GM12878 (cell line): ENCODE results near the gene DTD2. TPM values are rescaled to one million over a fixed set of nuclear protein-coding genes. Genes with fewer than 3 reads are reported as not detected.

ENCODE experiments used
- ATAC-seq: fragments of 200-7000 bp; cut with Tn5 transposase; 3 replicates; pipeline ENCODE4 v1.9.1; 2020; ENCODE audit warnings: mild to moderate bottlenecking, moderate library complexity
- BruUV-seq: library from RNA; stranded (reverse); fragments of 400-500 nt; replicated peaks from 2 replicates; lab custom pipeline; 2021; lab: Mats Ljungman, UMichigan
- CTCF ChIA-PET: fragments of 300-600 bp; sonication (Branson Sonifier 250); formaldehyde crosslinking; extraction: SDS; loops from one replicate; lab custom pipeline; 2021; ENCODE audit warnings: inconsistent platforms; lab: Yijun Ruan, JAX
- POLR2A ChIA-PET: fragments of 350-600 bp; formaldehyde crosslinking; extraction: SDS; loops from one replicate; lab custom pipeline; 2021; ENCODE audit warnings: inconsistent platforms; lab: Charles Lee
- RAD21 ChIA-PET: fragments of 300-600 bp; sonication (Branson Sonifier 250); formaldehyde crosslinking; loops from one replicate; lab custom pipeline; 2023; ENCODE audit warnings: antibody characterized with exemption; ENCODE audit not compliant: unreplicated experiment; lab: Charles Lee
- SMC1A ChIA-PET: fragments of 300-600 bp; sonication (Branson Sonifier 250); formaldehyde crosslinking; loops from one replicate; lab custom pipeline; 2023; ENCODE audit not compliant: unreplicated experiment, uncharacterized antibody; lab: Charles Lee
- DNase-seq: peaks from one replicate; pipeline ENCODE4 v3.0.0-alpha.2; 2011; ENCODE audit warnings: low read depth, low spot score
- FAIRE-seq: peaks from 3 replicates; lab custom pipeline; 2011; peaks lifted over from hg19 to GRCh38; lab: Jason Lieb, UNC
- H2AFZ ChIP-seq: 2 replicates; pipeline ENCODE4 v1.6.0; 2011; ENCODE audit warnings: low read depth, low read length, control low read depth; ENCODE audit not compliant: control insufficient read depth
- H3K27ac ChIP-seq: 2 replicates; pipeline ENCODE4 v1.5.1; 2011; ENCODE audit warnings: control low read depth; ENCODE audit not compliant: control insufficient read depth, insufficient read depth
- H3K27me3 ChIP-seq, 2 experiments: replicated peaks in 1 of 2; 2 replicates each; pipeline versions ENCODE4 v1.6.0 to v1.6.1; 2011; ENCODE audit warnings: low read length in 1 of 2; ENCODE audit not compliant: control insufficient read depth in 2 of 2, insufficient read depth in 2 of 2
- H3K36me3 ChIP-seq, 2 experiments: 2 replicates each; pipeline ENCODE4 v1.5.1; 2011; ENCODE audit warnings: low read length in 1 of 2; ENCODE audit not compliant: control insufficient read depth in 2 of 2, insufficient read depth in 2 of 2
- H3K4me1 ChIP-seq: 2 replicates; pipeline ENCODE4 v1.6.1; 2011; ENCODE audit warnings: mild to moderate bottlenecking, low read length, moderate library complexity, mixed read lengths; ENCODE audit not compliant: control insufficient read depth, insufficient read depth
- H3K4me2 ChIP-seq: 2 replicates; pipeline ENCODE4 v1.6.0; 2011; ENCODE audit warnings: control low read depth; ENCODE audit not compliant: control insufficient read depth, insufficient read depth
- H3K4me3 ChIP-seq: fragments of 200-600 bp; sonication (generic); 2 replicates; pipeline ENCODE4 v1.5.1; 2016
- H3K79me2 ChIP-seq: 2 replicates; pipeline ENCODE4 v1.6.0; 2011; ENCODE audit warnings: low read length; ENCODE audit not compliant: control insufficient read depth, insufficient read depth
- H3K9ac ChIP-seq: 2 replicates; pipeline ENCODE4 v1.8.0; 2011; ENCODE audit warnings: low read length, control low read depth, mixed read lengths; ENCODE audit not compliant: control insufficient read depth, insufficient read depth
- H3K9me3 ChIP-seq: replicated peaks from 3 replicates; pipeline ENCODE4 v1.5.1; 2011; ENCODE audit warnings: mild to moderate bottlenecking, low read length; ENCODE audit not compliant: control insufficient read depth, insufficient read depth
- H4K20me1 ChIP-seq: 2 replicates; pipeline ENCODE4 v1.6.0; 2011; ENCODE audit not compliant: control insufficient read depth, insufficient read depth
- CEBPB ChIP-seq, 2 experiments: fragments of 150-350 bp in 1 of 2; IDR thresholded peaks; 2 replicates each; pipeline ENCODE4 v1.6.1; 2012 to 2014; ENCODE audit warnings: low read depth in 2 of 2, low read length in 2 of 2, borderline replicate concordance in 1 of 2, inconsistent platforms in 1 of 2
- CHD1 ChIP-seq: IDR thresholded peaks from 2 replicates; pipeline ENCODE4 v1.6.1; 2012; ENCODE audit warnings: low read depth, low read length, improper control_type of control experiment
- CHD2 ChIP-seq: IDR thresholded peaks from 2 replicates; pipeline ENCODE4 v1.6.1; 2011; ENCODE audit warnings: low read depth, low read length, improper control_type of control experiment, borderline replicate concordance
- ESRRA ChIP-seq: IDR thresholded peaks from 2 replicates; pipeline ENCODE4 v1.6.1; 2012; ENCODE audit warnings: mild to moderate bottlenecking, low read length, improper control_type of control experiment
- MTA2 ChIP-seq: fragments of 450-650 bp; IDR thresholded peaks from 2 replicates; pipeline ENCODE4 v1.6.1; 2016; ENCODE audit warnings: low read depth, mild to moderate bottlenecking, moderate library complexity
- RCOR1 ChIP-seq: conservative IDR thresholded peaks from 2 replicates; pipeline ENCODE4 v1.6.1; 2012; ENCODE audit warnings: low read depth, low read length, improper control_type of control experiment
- RUNX3 ChIP-seq: IDR thresholded peaks from 2 replicates; pipeline ENCODE4 v1.6.1; 2012; ENCODE audit warnings: low read length, inconsistent platforms
- SIX5 ChIP-seq: IDR thresholded peaks from 2 replicates; pipeline ENCODE4 v1.6.1; 2011; ENCODE audit warnings: mild to moderate bottlenecking, low read depth, low read length, moderate library complexity; ENCODE audit not compliant: severe bottlenecking
- WRNIP1 ChIP-seq: IDR thresholded peaks from 2 replicates; pipeline ENCODE4 v1.6.1; 2011; ENCODE audit warnings: low read depth, low read length, improper control_type of control experiment, borderline replicate concordance
- WGBS: methylation state at CpG from one replicate; pipeline ENCODE4 v1.1.6; 2016; ENCODE audit warnings: low lambda C conversion rate; ENCODE audit not compliant: insufficient replicate concordance, insufficient coverage; ENCODE audit errors: missing lambda C conversion rate; 5-methylcytosine and 5-hydroxymethylcytosine counted together
- in situ Hi-C: fragments of 300-500 bp; cut with MboI; formaldehyde crosslinking; loops from 9 replicates; pipeline ENCODE4 v1.14.3; 2018; ENCODE audit warnings: mixed read lengths
- intact Hi-C: fragments of 100-400 bp; cut with micrococcal nuclease; formaldehyde crosslinking; loops from one replicate; pipeline ENCODE4 v1.14.2; 2022; ENCODE audit not compliant: unreplicated experiment
- polyA plus RNA-seq, 11 experiments: library from polyadenylated mRNA; depleted of rRNA in 4 of 11; unstranded in 6 of 11; stranded (reverse) in 5 of 11; fragments of >200 nt; fragmentation: Nextera tagmentation in 4 of 11; fragmentation: Illumina TruSeq in 1 of 11; extraction: Ambion mirVana in 4 of 11; extraction: Trizol in 1 of 11; gene quantifications; 1 replicate in 1 of 11; 2 replicates in 10 of 11; pipeline versions ENCODE4 v1.2.1 to v1.2.3, GENCODE V29; 2011 to 2016; ENCODE audit warnings: inconsistent platforms in 2 of 11, missing spikeins in 2 of 11, low read depth in 1 of 11
- total RNA-seq, 4 experiments: library from RNA; depleted of rRNA in 3 of 4; stranded (reverse); fragments of >200 nt in 3 of 4; fragmentation: Illumina TruSeq in 1 of 4; extraction: Trizol in 1 of 4; gene quantifications; 2 replicates each; pipeline versions ENCODE4 v1.2.1 to v1.2.3, GENCODE V29; 2013 to 2021

DTD2 gene
- total and polyA plus RNA-seq, 10 of the 15 experiments (the other 5 are each of a cell fraction or from before 2014, with no cell fraction given), result 4.5 to 32.8 (median 15.9) TPM

DNA sequence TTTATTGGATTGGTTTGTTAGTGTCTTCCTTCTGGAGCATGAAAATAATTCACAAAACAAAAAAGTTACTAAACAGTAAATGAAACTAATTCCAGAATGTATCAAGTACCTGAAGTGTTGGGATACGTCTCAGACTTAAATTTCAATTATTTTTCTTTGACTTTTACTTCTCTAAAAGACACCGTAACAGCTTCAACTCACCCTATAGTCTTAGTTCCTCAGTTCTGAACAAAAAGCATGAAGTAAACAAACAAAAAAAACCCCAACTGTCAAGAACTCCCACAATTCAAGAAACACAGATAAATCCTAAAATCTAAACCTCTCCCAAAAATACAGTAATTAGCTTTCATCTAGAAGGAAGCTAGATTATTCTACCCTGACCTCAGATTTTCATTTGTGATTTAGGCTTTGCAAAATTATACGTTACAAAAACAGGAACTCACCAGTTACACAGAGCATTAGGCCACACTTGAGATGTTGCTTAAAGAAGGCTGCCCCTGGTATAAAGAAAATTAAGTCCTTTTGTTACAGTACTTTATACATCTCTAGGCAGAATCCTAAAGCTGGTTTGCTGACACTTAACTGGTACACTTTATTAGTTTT lies 47.2 kb downstream of the DTD2 start (continued):
- TF ChIP-seq WRNIP1 (no peak), CHD2 (no peak), CHD1 (no peak), SIX5 (no peak), MTA2 (peak; percentile 24; the same call in 1 of the 2 replicates), RCOR1 (no peak)

DNA sequence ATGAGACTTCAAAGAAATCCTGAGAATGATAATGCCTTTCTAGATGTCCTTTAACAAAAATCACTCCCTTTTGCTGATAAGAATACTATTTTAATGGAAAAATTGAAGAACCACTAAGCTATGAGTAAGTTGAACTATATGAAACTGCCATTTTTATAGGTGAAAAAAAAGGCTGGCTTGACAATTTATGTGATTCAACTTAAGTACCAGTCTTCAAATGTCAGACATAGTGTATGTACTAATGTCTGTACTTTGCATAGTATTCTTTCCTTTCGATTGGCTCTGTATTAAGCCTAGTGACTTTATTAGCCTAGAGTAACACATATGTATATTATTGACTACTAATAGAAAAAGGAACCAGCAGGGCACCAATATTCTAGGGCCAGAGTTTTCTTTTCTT lies 48.9 kb downstream of the DTD2 start:
- Histone ChIP-seq H3K4me1 (no peaks in the 10 kb centered on the region; the same call in 1 of the 2 replicates), H2AFZ (no peak overlapping the region), H3K4me2 (no peak overlapping the region), H3K4me3 (no peak overlapping the region), H3K36me3 (no peaks in the 10 kb centered on the region), H3K9me3 (no peaks in the 10 kb centered on the region), H3K27ac (no peak overlapping the region), H3K79me2 (no peaks in the 10 kb centered on the region), H3K27me3 (no peaks in the 10 kb centered on the region), H3K9ac (no peak overlapping the region), H4K20me1 (no peaks in the 10 kb centered on the region)
- SMC1A ChIA-PET, result interaction anchor here (0.8 kb wide), 1 partner anchor 12 kb away, joined by 3 read pairs; the partner anchor contains the start of gene HEATR5A
- FAIRE-seq (no peak), DNase-seq (no peak), ATAC-seq (no peak)
- POLR2A ChIA-PET, result interaction anchor here (1.1 kb wide), 1 partner anchor 9 kb away, joined by 3 read pairs; no protein-coding TSS in a partner anchor
- intact Hi-C loops (no loop called here), in situ Hi-C loops (no loop called here)
- BruUV-seq, result no TSS peak
- CTCF ChIA-PET, result no interaction called here
- RAD21 ChIA-PET, result no interaction called here
- 100% methylated on average over 1 of the region's 1 CpG for WGBS
- TF ChIP-seq ESRRA, result no peak
- no peak for TF ChIP-seq RUNX3
- no peak for TF ChIP-seq CEBPB (IDR thresholded peaks at IDR 0.05; ENCODE audit: borderline replicate concordance in 1 of 2, low read depth in 2 of 2, low read length in 2 of 2)
